Natural killer cell (primary cell): ENCODE results near the gene FBXO47. TPM values are rescaled to one million over a fixed set of nuclear protein-coding genes. Genes with fewer than 3 reads are reported as not detected.

Experiments
- ATAC-seq, 3 donors: fragments of 150-1000 bp in 2 of 3; fragments of 200-7000 bp in 1 of 3; cut with Tn5 transposase; 1 replicate in 1 of 3; 2 replicates in 2 of 3; pipeline ENCODE4 v1.10.0; 2021; ENCODE audit warnings: mild to moderate bottlenecking in 2 of 3, moderate library complexity in 2 of 3
- DNase-seq, 2 donors: peaks; one replicate each; pipeline versions ENCODE4 v3.0.0 to v3.0.0-alpha.2; 2013 to 2021; ENCODE audit warnings: mixed read lengths in 1 of 2
- H3K27ac ChIP-seq: one replicate; pipeline ENCODE4 v1.5.1; 2013; ENCODE audit warnings: mild to moderate bottlenecking, low read length
- H3K27me3 ChIP-seq: one replicate; pipeline ENCODE4 v1.6.1; 2013; ENCODE audit warnings: low read length; ENCODE audit not compliant: control insufficient read depth, insufficient read depth
- H3K36me3 ChIP-seq: one replicate; pipeline ENCODE4 v1.6.1; 2013; ENCODE audit warnings: low read length; ENCODE audit not compliant: control insufficient read depth, insufficient read depth
- H3K4me1 ChIP-seq: one replicate; pipeline ENCODE4 v1.6.1; 2013; ENCODE audit warnings: low read length; ENCODE audit not compliant: control insufficient read depth, insufficient read depth
- H3K4me3 ChIP-seq: one replicate; pipeline ENCODE4 v1.5.1; 2013; ENCODE audit warnings: low read length
- H3K9me3 ChIP-seq: one replicate; pipeline ENCODE4 v1.6.1; 2013; ENCODE audit warnings: low read length; ENCODE audit not compliant: control insufficient read depth, insufficient read depth
- H3K27ac Mint-ChIP-seq, 2 donors: one replicate each; pipeline ENCODE4 v1.8.0; 2022; ENCODE audit warnings: mild to moderate bottlenecking in 2 of 2, mixed read lengths in 2 of 2, moderate library complexity in 1 of 2
- H3K27me3 Mint-ChIP-seq, 2 donors: one replicate each; pipeline ENCODE4 v1.8.0; 2022; ENCODE audit warnings: low read depth in 2 of 2, mixed read lengths in 2 of 2
- H3K36me3 Mint-ChIP-seq: one replicate; pipeline ENCODE4 v1.8.0; 2022; ENCODE audit warnings: mixed read lengths
- H3K4me1 Mint-ChIP-seq, 2 donors: one replicate each; pipeline ENCODE4 v1.8.0; 2022; ENCODE audit warnings: mixed read lengths in 2 of 2
- H3K4me3 Mint-ChIP-seq: one replicate; pipeline ENCODE4 v1.8.0; 2022; ENCODE audit warnings: mild to moderate bottlenecking, moderate library complexity, mixed read lengths
- H3K9me3 Mint-ChIP-seq, 2 donors: one replicate each; pipeline ENCODE4 v1.8.0; 2022; ENCODE audit warnings: mixed read lengths in 2 of 2
- CTCF ChIP-seq: fragments of 200-600 bp; IDR thresholded peaks from one replicate; pipeline ENCODE4 v1.8.0; 2022; ENCODE audit warnings: antibody characterized with exemption
- WGBS: methylation state at CpG from one replicate; pipeline ENCODE4 v1.1.7; 2013; ENCODE audit warnings: missing lambda C conversion rate; ENCODE audit not compliant: insufficient coverage; 5-methylcytosine and 5-hydroxymethylcytosine counted together
- intact Hi-C: fragments of 100-400 bp; cut with micrococcal nuclease; formaldehyde crosslinking; loops from one replicate; pipeline ENCODE4 v1.14.2; 2022
- total RNA-seq, 4 donors: library from RNA; stranded (reverse); fragments of 120-200 nt in 1 of 4; gene quantifications; one replicate each; pipeline versions ENCODE4 v1.2.3 to v1.2.4, GENCODE V29; 2013 to 2022

Gene FBXO47
- total RNA-seq, 3 donors from 2014 or later (not counting 1 experiment from before 2014, with no cell fraction given), result not detected

- no peaks in the 10 kb centered on the region for H3K36me3 ChIP-seq
- no peak overlapping the region for H3K4me3 Mint-ChIP-seq
These were observed 2.1 kb upstream of the FBXO47 start for GRCh38 chr17:38969281-38969680.

GRCh38 chr17:38961413-38961812 lies 5.8 kb downstream of the FBXO47 start:
- TF ChIP-seq CTCF, result no peak
- no peak overlapping the region for H3K4me3 ChIP-seq
- no peaks in the 10 kb centered on the region for H3K27me3 ChIP-seq
- peaks cover 4% of the 10 kb centered on the region for H3K4me1 ChIP-seq
- WGBS, result no CpG with 5 or more reads among the region's 4 CpGs
- Mint-ChIP-seq H3K36me3 (no peaks in the 10 kb centered on the region), H3K27me3 (no peaks in the 10 kb centered on the region), H3K9me3 (no peaks in the 10 kb centered on the region), H3K27ac (peak overlapping the region in 1 of 2 donors; percentile 16), H3K4me3 (peak overlapping the region; percentile 21), H3K4me1 (peaks cover 0 to 7% of the 10 kb centered on the region in 2 donors)
- DNase-seq, result peak in 1 of 2 donors; percentile 27
- no peaks in the 10 kb centered on the region for H3K9me3 ChIP-seq
- no peaks in the 10 kb centered on the region for H3K36me3 ChIP-seq
- ATAC-seq, result no peak
- no peak overlapping the region for H3K27ac ChIP-seq
- intact Hi-C loops, result no loop called here

More at GRCh38 chr17:38969281-38969680, 2.1 kb upstream of the FBXO47 start:
- Mint-ChIP-seq H3K4me1 (peaks cover 7 to 9% of the 10 kb centered on the region in 2 donors), H3K27me3 (no peaks in the 10 kb centered on the region), H3K27ac (no peak overlapping the region), H3K36me3 (no peaks in the 10 kb centered on the region), H3K9me3 (no peaks in the 10 kb centered on the region)
- DNase-seq (no peak), ATAC-seq (no peak)
- Histone ChIP-seq H3K27me3 (no peaks in the 10 kb centered on the region), H3K9me3 (no peaks in the 10 kb centered on the region), H3K27ac (no peak overlapping the region), H3K4me3 (no peak overlapping the region), H3K4me1 (peaks cover 12% of the 10 kb centered on the region)
- no peak for TF ChIP-seq CTCF
- intact Hi-C loops, result no loop called here
- 98% methylated on average over 4 of the region's 4 CpGs for WGBS

- DNase-seq (peak in 1 of 2 donors; percentile 37), ATAC-seq (peak in 2 of 3 donors; percentile 34 to 38)
- intact Hi-C loops, result no loop called here
- Histone ChIP-seq H3K27ac (no peak overlapping the region), H3K9me3 (no peaks in the 10 kb centered on the region), H3K4me3 (no peak overlapping the region), H3K27me3 (no peaks in the 10 kb centered on the region), H3K4me1 (peaks cover 4% of the 10 kb centered on the region), H3K36me3 (no peaks in the 10 kb centered on the region)
- H3K4me1 Mint-ChIP-seq, result peaks cover 0 to 7% of the 10 kb centered on the region in 2 donors
- H3K9me3 Mint-ChIP-seq, result no peaks in the 10 kb centered on the region
- no peak for TF ChIP-seq CTCF
- no peak overlapping the region for H3K4me3 Mint-ChIP-seq
- no peak overlapping the region for H3K27ac Mint-ChIP-seq
- no peaks in the 10 kb centered on the region for H3K36me3 Mint-ChIP-seq
- WGBS, result 26% methylated on average over 3 of the region's 5 CpGs
- H3K27me3 Mint-ChIP-seq, result no peaks in the 10 kb centered on the region
These were observed 6.8 kb downstream of the FBXO47 start for GRCh38 chr17:38960402-38960801.

- H3K36me3 ChIP-seq, result no peaks in the 10 kb centered on the region
- 92% methylated on average over 2 of the region's 3 CpGs for WGBS
- no peak overlapping the region for H3K4me3 ChIP-seq
- no peak for DNase-seq
- intact Hi-C loops, result no loop called here
- no peak for TF ChIP-seq CTCF
- Mint-ChIP-seq H3K27me3 (no peaks in the 10 kb centered on the region), H3K4me3 (no peak overlapping the region), H3K36me3 (no peaks in the 10 kb centered on the region), H3K9me3 (no peaks in the 10 kb centered on the region), H3K27ac (no peak overlapping the region), H3K4me1 (peaks cover 0 to 7% of the 10 kb centered on the region in 2 donors)
- no peak overlapping the region for H3K27ac ChIP-seq
- ATAC-seq, result no peak
- H3K4me1 ChIP-seq, result peaks cover 4% of the 10 kb centered on the region
- H3K27me3 ChIP-seq, result no peaks in the 10 kb centered on the region
- H3K9me3 ChIP-seq, result no peaks in the 10 kb centered on the region
These were observed 7.7 kb downstream of the FBXO47 start for GRCh38 chr17:38959508-38959907.
